Thoracic aorta (tissue), 2 donors: ENCODE results near the gene BICC1. TPM values are rescaled to one million over a fixed set of nuclear protein-coding genes. Genes with fewer than 3 reads are reported as not detected.

Experiments used
- ATAC-seq: fragments of 150-250 bp; one replicate; pipeline ENCODE4 v1.8.0; 2017; ENCODE audit warnings: low read depth; ENCODE audit not compliant: insufficient number of reproducible peaks, low FRiP score
- DNase-seq: peaks from one replicate; pipeline ENCODE4 v3.0.0-alpha.2; 2020; ENCODE audit warnings: low spot score
- H3K27ac ChIP-seq, 2 donors: fragments of 200-600 bp; sonication (generic); 1 replicate in 1 of 2; 2 replicates in 1 of 2; pipeline ENCODE4 v1.5.1; 2016; ENCODE audit warnings: mild to moderate bottlenecking in 2 of 2, moderate library complexity in 2 of 2
- H3K27me3 ChIP-seq: fragments of 200-600 bp; sonication (generic); replicated peaks from 2 replicates; pipeline ENCODE4 v1.6.0; 2016; ENCODE audit warnings: mild to moderate bottlenecking; ENCODE audit not compliant: insufficient read depth
- H3K36me3 ChIP-seq: fragments of 200-600 bp; sonication (generic); one replicate; pipeline ENCODE4 v1.5.1; 2016
- H3K4me1 ChIP-seq, 2 donors: fragments of 200-600 bp; sonication (generic); 1 replicate in 1 of 2; 2 replicates in 1 of 2; pipeline versions ENCODE4 v1.5.1 to v1.6.0; 2016; ENCODE audit warnings: low read depth in 2 of 2, mild to moderate bottlenecking in 1 of 2; ENCODE audit not compliant: control insufficient read depth in 1 of 2
- H3K4me3 ChIP-seq: fragments of 200-600 bp; sonication (generic); 2 replicates; pipeline ENCODE4 v1.5.1; 2016; ENCODE audit warnings: mild to moderate bottlenecking
- H3K9me3 ChIP-seq: fragments of 200-600 bp; sonication (generic); 2 replicates; pipeline ENCODE4 v1.5.1; 2016
- CTCF ChIP-seq: fragments of 200-600 bp; sonication (generic); IDR thresholded peaks from one replicate; pipeline ENCODE4 v1.5.1; 2019; ENCODE audit warnings: antibody characterized with exemption
- total RNA-seq, 2 donors: library from RNA; depleted of rRNA; stranded (reverse); fragments of >200 nt; gene quantifications; one replicate each; pipeline versions ENCODE4 v1.1.0 to v1.2.3, GENCODE V29; 2016

BICC1 gene, protein sequence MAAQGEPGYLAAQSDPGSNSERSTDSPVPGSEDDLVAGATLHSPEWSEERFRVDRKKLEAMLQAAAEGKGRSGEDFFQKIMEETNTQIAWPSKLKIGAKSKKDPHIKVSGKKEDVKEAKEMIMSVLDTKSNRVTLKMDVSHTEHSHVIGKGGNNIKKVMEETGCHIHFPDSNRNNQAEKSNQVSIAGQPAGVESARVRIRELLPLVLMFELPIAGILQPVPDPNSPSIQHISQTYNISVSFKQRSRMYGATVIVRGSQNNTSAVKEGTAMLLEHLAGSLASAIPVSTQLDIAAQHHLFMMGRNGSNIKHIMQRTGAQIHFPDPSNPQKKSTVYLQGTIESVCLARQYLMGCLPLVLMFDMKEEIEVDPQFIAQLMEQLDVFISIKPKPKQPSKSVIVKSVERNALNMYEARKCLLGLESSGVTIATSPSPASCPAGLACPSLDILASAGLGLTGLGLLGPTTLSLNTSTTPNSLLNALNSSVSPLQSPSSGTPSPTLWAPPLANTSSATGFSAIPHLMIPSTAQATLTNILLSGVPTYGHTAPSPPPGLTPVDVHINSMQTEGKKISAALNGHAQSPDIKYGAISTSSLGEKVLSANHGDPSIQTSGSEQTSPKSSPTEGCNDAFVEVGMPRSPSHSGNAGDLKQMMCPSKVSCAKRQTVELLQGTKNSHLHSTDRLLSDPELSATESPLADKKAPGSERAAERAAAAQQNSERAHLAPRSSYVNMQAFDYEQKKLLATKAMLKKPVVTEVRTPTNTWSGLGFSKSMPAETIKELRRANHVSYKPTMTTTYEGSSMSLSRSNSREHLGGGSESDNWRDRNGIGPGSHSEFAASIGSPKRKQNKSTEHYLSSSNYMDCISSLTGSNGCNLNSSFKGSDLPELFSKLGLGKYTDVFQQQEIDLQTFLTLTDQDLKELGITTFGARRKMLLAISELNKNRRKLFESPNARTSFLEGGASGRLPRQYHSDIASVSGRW
- total RNA-seq = 10 to 100 TPM; 20.4 to 28.1 TPM

DNA sequence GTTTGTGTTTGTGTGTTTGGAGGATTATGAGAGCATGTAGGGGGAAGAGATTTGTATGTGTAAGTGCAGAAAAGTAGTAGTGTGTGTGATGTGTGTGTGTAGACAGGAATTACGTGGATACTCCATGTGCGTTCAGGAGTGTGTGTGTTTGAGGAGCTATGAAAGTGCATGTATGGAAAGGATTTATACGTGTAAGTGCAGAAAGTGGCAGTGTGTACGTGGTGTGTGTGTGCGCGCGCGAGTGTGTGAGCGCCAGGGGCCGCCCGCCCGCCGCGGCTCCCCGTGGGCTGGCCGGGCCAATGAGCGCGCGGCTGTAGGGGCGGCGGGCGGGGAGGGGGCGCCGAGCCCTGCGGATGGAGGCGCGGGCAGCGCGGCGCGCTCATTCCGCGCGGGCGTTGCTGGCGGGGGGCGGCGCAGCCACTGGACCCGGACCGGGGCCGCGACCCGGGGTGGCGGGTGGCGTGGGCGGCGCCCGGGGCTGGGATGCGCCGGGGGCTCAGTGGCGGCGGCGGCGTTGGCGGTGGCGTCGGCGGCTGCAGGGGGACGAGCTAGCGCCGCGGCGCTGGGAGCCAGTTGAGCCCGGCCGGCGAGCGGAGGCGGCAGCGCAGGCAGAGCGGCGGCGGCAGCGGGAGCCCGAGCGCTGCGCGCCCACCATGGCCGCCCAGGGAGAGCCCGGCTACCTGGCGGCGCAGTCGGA lies at the start of gene BICC1:
BICC1 (plus strand) TSS at position 382 of the 697 bp plus-strand sequence; CDS start at position 654, 272 bp downstream.
- no peaks in the 10 kb centered on the region for H3K27me3 ChIP-seq
- peak within 1 kb of the TSS; percentile 64 to 70 for H3K27ac ChIP-seq
- no peak for TF ChIP-seq CTCF
- peaks cover 2 to 13% of the 10 kb centered on the region in 2 donors for H3K4me1 ChIP-seq
- no peaks in the 10 kb centered on the region for H3K36me3 ChIP-seq
- no peak for ATAC-seq
- DNase-seq = no peak
- H3K4me3 ChIP-seq = peak within 1 kb of the TSS; percentile 86
- no peaks in the 10 kb centered on the region for H3K9me3 ChIP-seq

DNA sequence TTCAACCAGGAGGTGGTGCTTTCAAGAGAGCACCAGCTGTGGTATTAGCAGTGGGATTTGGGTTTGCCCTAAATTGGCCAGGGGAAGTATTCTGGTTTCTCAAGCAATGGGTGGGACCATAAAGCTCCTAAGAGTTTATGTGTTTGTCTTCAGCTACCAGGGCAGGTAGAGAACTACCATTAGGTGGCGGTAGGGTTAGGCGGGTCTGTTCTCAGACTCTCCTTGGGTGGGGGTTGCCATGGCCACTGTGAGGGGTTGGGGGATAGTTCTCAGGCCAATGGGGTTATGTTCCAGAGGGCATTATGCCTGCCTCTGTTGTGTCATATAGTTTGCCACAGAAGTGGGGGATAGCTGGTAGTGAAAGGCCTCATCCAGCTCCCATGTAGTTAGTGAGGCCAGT lies 47.7 kb upstream of the BICC1 start:
- no peak overlapping the region for H3K27ac ChIP-seq
- no peak overlapping the region for H3K4me3 ChIP-seq
- H3K4me1 ChIP-seq = peaks cover 4 to 22% of the 10 kb centered on the region in 2 donors
- no peak for TF ChIP-seq CTCF
- ATAC-seq (no peak), DNase-seq (no peak)
- no peaks in the 10 kb centered on the region for H3K27me3 ChIP-seq
- H3K9me3 ChIP-seq = no peaks in the 10 kb centered on the region
- no peaks in the 10 kb centered on the region for H3K36me3 ChIP-seq

GRCh38 chr10:58465629-58466028 lies 47.0 kb upstream of the BICC1 start:
- DNase-seq = no peak
- Histone ChIP-seq H3K4me1 (peaks cover 4 to 22% of the 10 kb centered on the region in 2 donors), H3K4me3 (no peak overlapping the region), H3K27ac (no peak overlapping the region), H3K27me3 (no peaks in the 10 kb centered on the region), H3K36me3 (no peaks in the 10 kb centered on the region), H3K9me3 (no peaks in the 10 kb centered on the region)
- no peak for ATAC-seq
- TF ChIP-seq CTCF = no peak

DNA sequence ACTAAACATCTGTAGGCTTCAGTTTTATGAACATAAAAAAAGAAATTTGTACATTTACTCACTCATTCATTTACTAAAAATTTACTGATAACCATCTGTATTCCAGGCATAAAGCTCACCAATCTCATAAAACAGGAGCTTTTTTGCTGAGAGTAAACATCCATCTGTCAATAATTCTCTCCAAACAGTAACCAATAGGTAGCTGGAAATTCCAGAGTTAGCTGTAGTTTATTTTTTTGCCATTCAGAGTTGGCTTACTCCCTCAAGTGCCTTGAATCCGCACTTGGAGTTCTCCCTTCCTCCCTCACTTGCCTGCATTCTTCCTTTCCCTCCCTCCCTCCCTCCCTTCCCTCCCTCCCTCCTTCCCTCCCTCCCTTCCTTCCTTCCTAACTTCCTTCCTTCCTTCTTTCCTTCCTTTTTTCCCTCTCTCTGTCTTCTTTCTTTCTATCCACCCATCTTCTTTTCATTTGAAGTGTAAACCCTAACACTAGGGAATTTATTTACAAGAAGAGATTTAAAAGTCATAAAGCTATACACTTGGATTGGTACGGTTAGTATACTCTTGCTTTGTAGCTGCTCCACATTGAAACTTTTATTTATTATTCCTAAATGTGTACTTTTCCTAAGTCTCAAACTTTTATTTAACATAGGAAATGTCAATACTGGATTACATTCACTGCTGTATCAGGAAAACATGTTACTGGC lies 44.6 kb upstream of the BICC1 start:
- TF ChIP-seq CTCF = no peak
- no peak overlapping the region for H3K4me3 ChIP-seq
- DNase-seq (no peak), ATAC-seq (no peak)
- H3K9me3 ChIP-seq = no peaks in the 10 kb centered on the region
- peaks cover 4 to 22% of the 10 kb centered on the region in 2 donors for H3K4me1 ChIP-seq
- H3K36me3 ChIP-seq = no peaks in the 10 kb centered on the region
- H3K27me3 ChIP-seq = no peaks in the 10 kb centered on the region
- no peak overlapping the region for H3K27ac ChIP-seq
